Fibroblast of mammary gland (primary cell): ENCODE measurements around the gene SEMA3G.

Experiments used
- DNase-seq: peaks from one replicate; pipeline ENCODE4 v3.0.0-alpha.2; 2010; ENCODE audit warnings: low read depth
- H3K4me3 ChIP-seq: 2 replicates; pipeline ENCODE4 v1.5.1; 2011; ENCODE audit warnings: low read depth, mild to moderate bottlenecking, low read length, moderate library complexity; ENCODE audit not compliant: control insufficient read depth
- TF ChIP-seq, protein P1 (sequence below): conservative IDR thresholded peaks from 2 replicates; pipeline ENCODE4 v1.5.1; 2011; ENCODE audit warnings: low read depth, low read length, inconsistent platforms; ENCODE audit not compliant: control insufficient read depth, insufficient read depth

Gene SEMA3G

GRCh38 chr3:52415800-52416199 is 29.1 kb downstream of the SEMA3G start:
- DNase-seq, result no peak
- no peak overlapping the region for H3K4me3 ChIP-seq
- TF ChIP-seq, protein P1, sequence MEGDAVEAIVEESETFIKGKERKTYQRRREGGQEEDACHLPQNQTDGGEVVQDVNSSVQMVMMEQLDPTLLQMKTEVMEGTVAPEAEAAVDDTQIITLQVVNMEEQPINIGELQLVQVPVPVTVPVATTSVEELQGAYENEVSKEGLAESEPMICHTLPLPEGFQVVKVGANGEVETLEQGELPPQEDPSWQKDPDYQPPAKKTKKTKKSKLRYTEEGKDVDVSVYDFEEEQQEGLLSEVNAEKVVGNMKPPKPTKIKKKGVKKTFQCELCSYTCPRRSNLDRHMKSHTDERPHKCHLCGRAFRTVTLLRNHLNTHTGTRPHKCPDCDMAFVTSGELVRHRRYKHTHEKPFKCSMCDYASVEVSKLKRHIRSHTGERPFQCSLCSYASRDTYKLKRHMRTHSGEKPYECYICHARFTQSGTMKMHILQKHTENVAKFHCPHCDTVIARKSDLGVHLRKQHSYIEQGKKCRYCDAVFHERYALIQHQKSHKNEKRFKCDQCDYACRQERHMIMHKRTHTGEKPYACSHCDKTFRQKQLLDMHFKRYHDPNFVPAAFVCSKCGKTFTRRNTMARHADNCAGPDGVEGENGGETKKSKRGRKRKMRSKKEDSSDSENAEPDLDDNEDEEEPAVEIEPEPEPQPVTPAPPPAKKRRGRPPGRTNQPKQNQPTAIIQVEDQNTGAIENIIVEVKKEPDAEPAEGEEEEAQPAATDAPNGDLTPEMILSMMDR, result no peak

- TF ChIP-seq, protein P1, result no peak
- H3K4me3 ChIP-seq, result peak overlapping the region; percentile 95
- DNase-seq, result no peak
Measured at GRCh38 chr3:52408466-52408865, 36.4 kb downstream of the SEMA3G start.

GRCh38 chr3:52407779-52408178 is 37.1 kb downstream of the SEMA3G start:
- H3K4me3 ChIP-seq, result no peak overlapping the region
- TF ChIP-seq, protein P1, result no peak
- no peak for DNase-seq

DNA sequence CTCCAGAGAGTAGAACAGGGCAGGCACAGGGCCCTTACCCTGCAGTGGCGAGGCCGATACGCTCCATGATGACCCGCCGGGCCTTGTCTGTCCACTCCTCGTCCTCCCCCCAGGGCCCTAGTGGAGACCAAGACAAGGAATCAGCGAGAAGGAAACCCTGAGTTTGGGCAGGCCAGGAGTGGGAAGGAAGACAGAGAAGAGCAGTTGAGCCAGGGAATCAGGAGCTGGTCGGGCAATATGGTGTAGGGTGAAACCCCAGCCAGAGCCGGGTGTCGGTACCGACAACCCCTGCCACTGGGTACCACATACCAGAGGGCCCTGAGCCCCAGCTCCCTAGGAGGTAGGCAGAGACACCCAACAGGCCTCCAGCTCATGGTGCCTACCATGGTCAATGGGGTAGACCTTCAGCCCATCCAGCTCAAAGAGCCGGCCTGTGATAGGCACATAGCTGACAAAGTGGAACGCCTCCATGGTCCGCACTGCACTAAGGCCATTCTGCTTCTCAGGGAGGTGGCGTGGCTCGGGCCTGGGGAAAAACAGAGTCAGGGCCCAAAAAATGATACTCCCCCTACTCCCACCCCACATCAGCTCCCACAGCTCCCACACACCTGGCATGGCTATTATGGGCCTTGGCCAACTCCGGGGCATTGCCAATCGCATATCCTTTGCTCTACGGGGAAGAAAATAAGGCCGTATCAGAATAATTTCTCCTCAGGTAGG is 38.0 kb downstream of the SEMA3G start:
- no peak for DNase-seq
- TF ChIP-seq, protein P1, result no peak
- no peak overlapping the region for H3K4me3 ChIP-seq

DNA sequence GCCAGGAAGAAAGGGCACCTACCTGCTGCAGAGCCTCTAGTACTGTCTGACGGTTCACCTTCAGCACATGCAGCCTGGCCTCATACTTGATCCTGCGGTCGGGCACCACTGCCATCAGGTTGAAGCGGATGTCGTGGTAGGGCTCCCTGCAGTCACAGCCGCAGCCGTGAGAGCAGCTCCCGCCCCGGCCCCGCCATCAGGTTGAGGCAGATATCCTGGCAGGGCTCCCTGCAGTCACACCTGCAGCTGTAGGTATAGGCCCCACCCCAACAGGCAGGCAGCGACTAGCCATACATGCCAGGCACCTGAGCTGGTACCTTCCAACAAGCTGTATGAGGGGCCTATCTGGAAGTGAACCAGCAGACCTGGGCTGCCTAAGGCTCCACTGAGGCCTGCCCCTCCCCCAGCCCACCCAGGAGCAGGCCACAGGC is 38.7 kb downstream of the SEMA3G start:
- H3K4me3 ChIP-seq, result no peak overlapping the region
- no peak for DNase-seq
- TF ChIP-seq, protein P1, result no peak

DNA sequence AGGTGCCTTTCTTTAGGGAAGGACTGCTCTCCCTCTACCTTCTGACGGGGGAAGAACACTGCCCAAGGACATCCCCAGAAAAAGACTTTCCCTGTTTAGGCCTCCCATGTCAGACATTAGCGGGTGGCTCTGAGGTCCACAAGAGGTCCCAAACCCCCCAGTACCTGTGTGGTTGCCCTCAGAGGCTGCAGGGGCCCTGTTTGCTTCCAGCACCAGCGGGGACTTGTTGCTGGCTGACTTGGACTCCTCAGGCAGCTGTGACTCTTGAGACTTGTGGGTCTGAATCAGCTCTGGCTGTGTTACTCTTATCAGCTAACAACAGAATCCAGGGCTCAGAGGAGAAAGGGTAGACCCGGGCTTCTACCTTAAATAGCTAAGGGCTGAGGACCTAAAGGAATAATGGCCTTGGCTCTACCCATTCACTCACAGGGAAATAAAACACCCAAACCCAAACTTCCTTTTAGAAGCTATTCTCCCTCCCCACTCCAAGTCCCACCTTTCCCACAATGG is 39.2 kb downstream of the SEMA3G start:
- no peak overlapping the region for H3K4me3 ChIP-seq
- TF ChIP-seq, protein P1, result no peak
- no peak for DNase-seq

DNA sequence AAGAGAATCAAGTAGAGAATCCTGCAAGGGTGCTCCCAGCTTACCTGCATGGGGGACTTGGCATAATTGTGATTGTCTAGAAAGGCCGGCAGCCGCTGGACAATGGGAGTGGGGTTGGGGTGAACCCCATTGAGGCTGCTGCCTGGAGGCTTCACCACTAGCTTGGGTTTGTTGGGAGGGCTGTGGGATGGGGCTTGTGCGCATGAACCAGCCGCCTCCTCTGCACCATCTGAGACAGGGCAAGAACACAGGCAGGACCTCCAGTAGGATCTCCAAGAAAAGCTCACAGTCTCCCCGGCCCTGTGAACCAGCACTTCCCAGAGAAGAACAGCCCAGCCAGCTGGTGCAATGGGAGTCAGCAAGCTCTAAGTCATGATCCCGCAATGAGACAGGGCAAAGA is 39.8 kb downstream of the SEMA3G start:
- no peak for DNase-seq
- H3K4me3 ChIP-seq, result no peak overlapping the region
- TF ChIP-seq, protein P1, result no peak
